GM10248 (cell line): ENCODE results near the gene SLC25A46.

Experiments
- CTCF ChIA-PET: fragments of 300-600 bp; sonication (Branson Sonifier 250); formaldehyde crosslinking; extraction: SDS; loops from one replicate; lab custom pipeline; 2021; ENCODE audit warnings: antibody characterized with exemption; lab: Yijun Ruan, JAX
- POLR2A ChIA-PET: fragments of 350-650 bp; sonication (Branson Sonifier 250); formaldehyde crosslinking; extraction: SDS; loops from one replicate; lab custom pipeline; 2020; ENCODE audit warnings: antibody characterized with exemption; lab: Yijun Ruan, JAX
- DNase-seq: peaks from one replicate; pipeline ENCODE4 v3.0.0; 2012; ENCODE audit errors: extremely low spot score
- CTCF ChIP-seq: IDR thresholded peaks from 2 replicates; pipeline ENCODE4 v1.5.1; 2012; ENCODE audit warnings: mild to moderate bottlenecking, low read depth; ENCODE audit errors: extremely low read depth, missing control alignments, control extremely low read depth

Gene SLC25A46

DNA sequence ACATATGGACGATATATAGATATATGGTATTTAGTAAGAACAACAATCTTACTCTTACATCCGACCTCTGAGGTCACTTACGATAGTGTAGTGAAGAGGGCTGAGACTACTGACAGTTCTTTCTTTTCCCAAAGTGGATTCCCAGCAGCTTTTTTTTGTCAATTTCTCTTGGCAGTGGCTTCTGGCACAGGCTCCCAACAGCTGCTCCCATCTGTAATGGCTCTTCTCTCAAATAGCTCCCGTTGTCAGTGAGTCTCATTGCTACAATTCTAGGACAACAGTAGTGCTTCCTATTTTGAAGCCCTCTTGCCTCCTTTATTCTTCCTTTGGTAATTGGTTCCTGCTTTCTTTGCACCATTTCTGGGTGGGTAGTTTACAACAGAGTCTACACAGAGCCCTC, 68.4 kb downstream of the SLC25A46 start:
- POLR2A ChIA-PET, result no interaction called here
- TF ChIP-seq CTCF, result no peak
- CTCF ChIA-PET, result interaction anchor here (1.6 kb wide), 1 partner anchor 9 kb away, joined by 3 read pairs; no protein-coding TSS in a partner anchor
- DNase-seq, result no peak

DNA sequence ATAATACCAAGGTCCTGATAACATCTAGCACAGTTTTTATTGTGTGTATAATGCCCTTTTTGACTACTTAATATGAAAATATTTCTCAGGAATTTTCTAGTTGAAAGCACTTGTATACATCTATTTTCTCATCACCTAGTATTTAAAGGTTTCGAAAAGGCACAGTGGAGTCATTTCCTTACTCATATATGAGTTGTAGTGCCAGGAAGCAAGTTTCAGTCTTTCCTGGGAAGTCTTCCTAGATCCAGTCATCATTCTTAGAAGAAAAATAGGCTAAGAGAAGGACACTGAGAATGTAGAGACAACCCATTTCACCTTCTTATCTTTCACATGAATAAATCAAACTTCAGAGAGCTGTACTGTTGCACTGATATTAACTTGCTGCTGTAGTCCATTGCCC, 70.2 kb downstream of the SLC25A46 start:
- ChIA-PET POLR2A (no interaction called here), CTCF (no interaction called here)

More for the DNA sequence above, 70.2 kb downstream of the SLC25A46 start:
- no peak for TF ChIP-seq CTCF
- no peak for DNase-seq
